ENCODE data around the gene PRKCE.

Gene PRKCE

DNA sequence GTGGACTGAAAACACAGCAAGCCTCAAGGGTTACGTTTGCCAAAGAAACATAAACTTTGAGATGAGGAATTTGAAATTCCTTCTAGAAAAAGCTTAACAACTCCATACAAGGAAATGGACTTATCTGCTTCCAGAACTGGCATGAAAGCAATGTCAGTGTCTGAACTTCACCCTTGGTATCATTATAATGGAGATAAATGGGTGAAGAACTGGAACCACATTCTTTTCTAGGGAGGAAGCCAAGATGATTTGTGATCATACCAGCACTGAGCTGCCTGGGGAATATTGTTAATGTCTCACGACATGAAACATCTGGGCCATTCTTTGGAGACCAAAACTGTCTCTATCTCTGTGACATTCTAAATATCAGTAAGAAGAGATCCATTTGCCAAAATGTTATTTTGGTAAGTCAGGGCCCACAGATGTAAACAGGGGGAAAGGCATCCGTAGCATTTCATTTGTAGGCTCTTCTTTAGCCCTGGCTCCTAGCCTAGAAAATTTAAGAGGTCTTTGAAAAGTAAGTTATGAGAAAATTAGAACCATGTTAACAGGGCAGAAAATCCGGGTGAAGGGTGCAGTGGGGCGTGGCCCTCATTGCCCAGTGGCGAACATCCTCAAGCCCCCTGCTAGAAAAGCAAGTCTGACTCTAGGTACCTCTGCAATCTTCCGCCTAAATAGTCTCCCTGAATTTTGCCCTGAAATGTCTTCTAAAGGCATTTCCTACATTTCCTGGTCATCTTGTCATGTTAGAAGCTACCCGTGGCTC is 350.4 kb downstream of the PRKCE start:
- no peak overlapping the region for H2BK15ac ChIP-seq (replicated peaks; ENCODE audit: low read depth)
- H3K79me1 ChIP-seq (ENCODE audit: low read length) = no peaks in the 10 kb centered on the region
- no peak overlapping the region for H3K4me3 ChIP-seq (ENCODE audit: low read length)
- no peaks in the 10 kb centered on the region for H3K4me1 ChIP-seq (ENCODE audit: control insufficient read depth, low read depth, low read length)
- no peak overlapping the region for H3K9ac ChIP-seq (ENCODE audit: low read length)
- H3K79me2 ChIP-seq (ENCODE audit: control insufficient read depth, insufficient read depth, low read length) = no peaks in the 10 kb centered on the region
- no peak overlapping the region for H3K56ac ChIP-seq (ENCODE audit: low read length)
- H3K4ac ChIP-seq (ENCODE audit: low read depth, low read length) = no peak overlapping the region
- H2AK5ac ChIP-seq (ENCODE audit: low read length) = no peak overlapping the region
- H3K4me2 ChIP-seq (ENCODE audit: low read length) = no peak overlapping the region
- WGBS (ENCODE audit: extremely low coverage, insufficient coverage, low lambda C conversion rate) = no CpG with 5 or more reads among the region's 8 CpGs
- no peak overlapping the region for H4K5ac ChIP-seq (ENCODE audit: low read length)
- H3K36me3 ChIP-seq (ENCODE audit: control insufficient read depth, insufficient read depth, low read length) = no peaks in the 10 kb centered on the region
- no peak overlapping the region for H4K8ac ChIP-seq (ENCODE audit: low read depth, low read length)
- H3K18ac ChIP-seq (ENCODE audit: low read length) = no peak overlapping the region
- H3K27ac ChIP-seq (ENCODE audit: low read depth, low read length) = no peak overlapping the region
- no peak overlapping the region for H2BK120ac ChIP-seq (ENCODE audit: low read depth, low read length)
- no peak for DNase-seq
- no peak overlapping the region for H3K23ac ChIP-seq (ENCODE audit: low read length)
- no peaks in the 10 kb centered on the region for H3K27me3 ChIP-seq (ENCODE audit: insufficient read depth, low read length, poor library complexity)
- H2BK5ac ChIP-seq (ENCODE audit: low read length) = no peak overlapping the region

DNA sequence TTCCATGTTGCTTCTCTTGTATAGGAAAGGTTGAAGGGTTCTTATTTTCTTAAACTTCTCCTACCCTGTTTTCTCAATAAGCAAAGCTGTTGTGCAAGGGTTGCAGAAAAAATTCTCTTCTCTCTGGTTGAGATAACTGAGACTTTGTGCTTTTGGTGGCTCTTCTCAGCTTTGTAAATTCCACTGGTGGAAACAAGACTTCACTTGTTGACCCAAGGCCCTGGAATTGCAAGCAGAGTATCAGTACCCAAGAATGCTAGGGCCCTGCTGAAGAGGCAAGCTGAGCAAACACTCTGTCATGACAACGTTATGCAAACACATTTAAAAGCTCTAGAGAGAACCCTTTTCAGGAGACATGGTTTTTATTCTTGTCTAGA is 351.0 kb downstream of the PRKCE start:
- Histone ChIP-seq H3K23ac (ENCODE audit: low read length) (no peak overlapping the region), H3K79me2 (ENCODE audit: control insufficient read depth, insufficient read depth, low read length) (no peaks in the 10 kb centered on the region), H4K8ac (ENCODE audit: low read depth, low read length) (no peak overlapping the region), H2BK5ac (ENCODE audit: low read length) (no peak overlapping the region), H3K27ac (ENCODE audit: low read depth, low read length) (no peak overlapping the region), H3K27me3 (ENCODE audit: insufficient read depth, low read length, poor library complexity) (no peaks in the 10 kb centered on the region), H3K4me1 (ENCODE audit: control insufficient read depth, low read depth, low read length) (no peaks in the 10 kb centered on the region), H2BK120ac (ENCODE audit: low read depth, low read length) (no peak overlapping the region), H3K56ac (ENCODE audit: low read length) (no peak overlapping the region), H3K4me2 (ENCODE audit: low read length) (no peak overlapping the region), H3K79me1 (ENCODE audit: low read length) (no peaks in the 10 kb centered on the region), H3K4me3 (ENCODE audit: low read length) (no peak overlapping the region), H3K9ac (ENCODE audit: low read length) (no peak overlapping the region), H2AK5ac (ENCODE audit: low read length) (no peak overlapping the region), H4K5ac (ENCODE audit: low read length) (no peak overlapping the region), H3K4ac (ENCODE audit: low read depth, low read length) (no peak overlapping the region), H2BK15ac (replicated peaks; ENCODE audit: low read depth) (no peak overlapping the region), H3K36me3 (ENCODE audit: control insufficient read depth, insufficient read depth, low read length) (no peaks in the 10 kb centered on the region), H3K18ac (ENCODE audit: low read length) (no peak overlapping the region)
- no peak for DNase-seq
- no CpG with 5 or more reads among the region's 1 CpG for WGBS (ENCODE audit: extremely low coverage, insufficient coverage, low lambda C conversion rate)

DNA sequence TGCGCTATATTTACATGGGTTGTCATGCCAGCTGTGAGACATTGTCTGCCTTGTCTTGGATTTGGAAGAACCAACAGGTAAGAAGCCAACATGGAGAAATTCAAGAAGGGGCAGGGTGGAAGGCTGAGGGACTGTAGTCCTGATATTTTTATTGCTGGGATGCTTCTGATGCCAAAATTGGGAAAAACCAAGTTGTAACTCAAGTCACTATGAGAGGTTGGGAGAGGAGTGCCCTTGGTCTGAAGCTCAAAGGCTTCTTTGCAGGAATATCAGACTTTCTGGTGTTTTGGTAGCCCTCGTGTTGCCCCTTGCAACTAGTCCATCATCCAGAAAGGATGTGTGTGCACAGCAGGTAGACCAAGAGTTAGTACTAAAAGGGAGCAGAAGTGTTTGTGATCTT is 351.5 kb downstream of the PRKCE start:
- Histone ChIP-seq H3K27me3 (ENCODE audit: insufficient read depth, low read length, poor library complexity) (no peaks in the 10 kb centered on the region), H3K4me3 (ENCODE audit: low read length) (no peak overlapping the region), H3K23ac (ENCODE audit: low read length) (no peak overlapping the region), H2BK120ac (ENCODE audit: low read depth, low read length) (no peak overlapping the region), H3K18ac (ENCODE audit: low read length) (no peak overlapping the region), H2BK15ac (replicated peaks; ENCODE audit: low read depth) (no peak overlapping the region), H3K4me1 (ENCODE audit: control insufficient read depth, low read depth, low read length) (no peaks in the 10 kb centered on the region), H3K79me1 (ENCODE audit: low read length) (no peaks in the 10 kb centered on the region), H3K79me2 (ENCODE audit: control insufficient read depth, insufficient read depth, low read length) (no peaks in the 10 kb centered on the region), H3K27ac (ENCODE audit: low read depth, low read length) (no peak overlapping the region), H4K8ac (ENCODE audit: low read depth, low read length) (no peak overlapping the region), H4K5ac (ENCODE audit: low read length) (no peak overlapping the region), H2AK5ac (ENCODE audit: low read length) (no peak overlapping the region), H3K4me2 (ENCODE audit: low read length) (no peak overlapping the region), H3K4ac (ENCODE audit: low read depth, low read length) (no peak overlapping the region), H3K9ac (ENCODE audit: low read length) (no peak overlapping the region), H3K36me3 (ENCODE audit: control insufficient read depth, insufficient read depth, low read length) (no peaks in the 10 kb centered on the region), H3K56ac (ENCODE audit: low read length) (no peak overlapping the region), H2BK5ac (ENCODE audit: low read length) (no peak overlapping the region)
- no CpG with 5 or more reads among the region's 2 CpGs for WGBS (ENCODE audit: extremely low coverage, insufficient coverage, low lambda C conversion rate)
- no peak for DNase-seq

DNA sequence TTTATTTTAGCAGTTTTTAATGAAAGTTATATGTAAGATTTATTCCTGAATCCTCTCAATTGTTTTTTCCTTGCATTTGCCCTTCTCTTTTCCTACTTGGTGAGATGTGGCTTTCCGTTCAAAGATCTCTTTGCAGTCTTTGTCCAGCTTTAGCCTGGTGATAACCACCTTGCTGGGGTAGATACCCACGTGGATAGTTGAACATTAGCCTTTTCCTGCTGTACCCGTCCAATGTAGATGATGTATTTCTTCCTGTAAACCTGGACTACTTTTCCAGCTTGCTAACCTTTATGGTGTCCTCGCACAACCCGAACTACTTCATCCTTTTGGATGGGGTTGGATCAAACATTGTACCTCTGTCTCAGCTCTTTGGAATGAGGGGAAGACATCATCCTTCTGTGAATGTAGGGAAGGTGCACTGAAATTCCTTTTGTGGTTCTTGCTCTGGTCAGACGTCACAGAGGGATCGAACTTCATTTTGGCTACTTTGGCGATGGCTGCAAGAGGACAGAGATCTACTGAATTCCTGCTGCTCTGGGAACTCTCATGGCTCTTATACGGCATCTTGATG is 352.5 kb downstream of the PRKCE start:
- H3K4ac ChIP-seq (ENCODE audit: low read depth, low read length) = no peak overlapping the region
- no peaks in the 10 kb centered on the region for H3K36me3 ChIP-seq (ENCODE audit: control insufficient read depth, insufficient read depth, low read length)
- H3K79me1 ChIP-seq (ENCODE audit: low read length) = no peaks in the 10 kb centered on the region
- no CpG with 5 or more reads among the region's 9 CpGs for WGBS (ENCODE audit: extremely low coverage, insufficient coverage, low lambda C conversion rate)
- H2BK15ac ChIP-seq (replicated peaks; ENCODE audit: low read depth) = no peak overlapping the region
- no peak overlapping the region for H4K8ac ChIP-seq (ENCODE audit: low read depth, low read length)
- H4K5ac ChIP-seq (ENCODE audit: low read length) = no peak overlapping the region
- no peak for DNase-seq
- no peak overlapping the region for H2BK5ac ChIP-seq (ENCODE audit: low read length)
- no peaks in the 10 kb centered on the region for H3K27me3 ChIP-seq (ENCODE audit: insufficient read depth, low read length, poor library complexity)
- H3K79me2 ChIP-seq (ENCODE audit: control insufficient read depth, insufficient read depth, low read length) = no peaks in the 10 kb centered on the region
- no peak overlapping the region for H2BK120ac ChIP-seq (ENCODE audit: low read depth, low read length)
- H3K18ac ChIP-seq (ENCODE audit: low read length) = no peak overlapping the region
- H3K4me1 ChIP-seq (ENCODE audit: control insufficient read depth, low read depth, low read length) = no peaks in the 10 kb centered on the region
- no peak overlapping the region for H3K9ac ChIP-seq (ENCODE audit: low read length)
- H3K4me3 ChIP-seq (ENCODE audit: low read length) = no peak overlapping the region
- H3K4me2 ChIP-seq (ENCODE audit: low read length) = no peak overlapping the region
- no peak overlapping the region for H2AK5ac ChIP-seq (ENCODE audit: low read length)
- H3K23ac ChIP-seq (ENCODE audit: low read length) = no peak overlapping the region
- H3K27ac ChIP-seq (ENCODE audit: low read depth, low read length) = no peak overlapping the region
- H3K56ac ChIP-seq (ENCODE audit: low read length) = no peak overlapping the region

DNA sequence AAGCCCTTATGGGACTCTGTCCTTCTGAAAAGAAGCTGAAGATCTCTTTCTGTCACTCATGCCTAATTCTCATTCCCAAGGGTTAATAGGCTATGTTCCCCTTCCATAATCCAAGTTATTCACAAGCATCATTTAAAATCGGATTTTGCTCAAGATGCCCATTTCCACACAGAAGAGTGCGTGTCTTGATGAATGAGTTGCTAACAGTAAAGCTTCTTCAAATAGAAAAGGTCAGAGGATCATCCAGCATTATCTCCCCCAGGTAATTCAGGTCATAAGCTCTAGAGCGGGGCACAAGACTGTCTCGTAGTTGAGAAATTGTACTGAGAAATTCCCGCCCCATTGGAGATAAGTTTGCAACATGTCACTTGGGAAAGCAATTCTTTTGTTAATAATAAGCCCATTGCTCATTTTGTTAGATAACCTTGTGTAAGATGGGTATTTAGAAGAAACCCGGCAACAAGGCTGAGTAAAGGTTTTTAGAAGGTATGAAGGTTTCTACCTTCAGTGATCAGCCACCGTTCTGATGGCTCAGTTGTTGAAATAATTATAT is 355.1 kb downstream of the PRKCE start:
- Histone ChIP-seq H3K9ac (ENCODE audit: low read length) (no peak overlapping the region), H2AK5ac (ENCODE audit: low read length) (no peak overlapping the region), H3K56ac (ENCODE audit: low read length) (no peak overlapping the region), H3K27ac (ENCODE audit: low read depth, low read length) (no peak overlapping the region), H3K36me3 (ENCODE audit: control insufficient read depth, insufficient read depth, low read length) (no peaks in the 10 kb centered on the region), H2BK120ac (ENCODE audit: low read depth, low read length) (no peak overlapping the region), H3K4me1 (ENCODE audit: control insufficient read depth, low read depth, low read length) (no peaks in the 10 kb centered on the region), H3K79me1 (ENCODE audit: low read length) (no peaks in the 10 kb centered on the region), H2BK5ac (ENCODE audit: low read length) (no peak overlapping the region), H3K4me3 (ENCODE audit: low read length) (no peak overlapping the region), H3K18ac (ENCODE audit: low read length) (no peak overlapping the region), H3K23ac (ENCODE audit: low read length) (no peak overlapping the region), H4K8ac (ENCODE audit: low read depth, low read length) (no peak overlapping the region), H2BK15ac (replicated peaks; ENCODE audit: low read depth) (no peak overlapping the region), H3K4ac (ENCODE audit: low read depth, low read length) (no peak overlapping the region), H3K4me2 (ENCODE audit: low read length) (no peak overlapping the region), H3K27me3 (ENCODE audit: insufficient read depth, low read length, poor library complexity) (no peaks in the 10 kb centered on the region), H3K79me2 (ENCODE audit: control insufficient read depth, insufficient read depth, low read length) (no peaks in the 10 kb centered on the region), H4K5ac (ENCODE audit: low read length) (no peak overlapping the region)
- no CpG with 5 or more reads among the region's 7 CpGs for WGBS (ENCODE audit: extremely low coverage, insufficient coverage, low lambda C conversion rate)
- DNase-seq = no peak
